ENCODE results near the gene TEX26.

GRCh38 chr13:30997697-30998096, 65.2 kb downstream of the TEX26 start:
- no peak for TF ChIP-seq FOXP2 (optimal IDR thresholded peaks at IDR 0.05; ENCODE audit: control extremely low read depth, extremely low read length, insufficient read depth)
- TF ChIP-seq EZH2 (IDR thresholded peaks at IDR 0.05), result no peak
- TF ChIP-seq POLR2AphosphoS5 (IDR thresholded peaks at IDR 0.05; ENCODE audit: borderline replicate concordance, low read depth, low read length), result peak; percentile 34
